ENCODE measurements around the gene AQR. TPM values are rescaled to one million over a fixed set of nuclear protein-coding genes. Genes with fewer than 3 reads are reported as not detected.

Gene AQR
- total and polyA plus RNA-seq, 2 of the 13 experiments (the other 11 are each of a cell fraction or from before 2014, with no cell fraction given): 18.7 to 31.3 TPM

DNA sequence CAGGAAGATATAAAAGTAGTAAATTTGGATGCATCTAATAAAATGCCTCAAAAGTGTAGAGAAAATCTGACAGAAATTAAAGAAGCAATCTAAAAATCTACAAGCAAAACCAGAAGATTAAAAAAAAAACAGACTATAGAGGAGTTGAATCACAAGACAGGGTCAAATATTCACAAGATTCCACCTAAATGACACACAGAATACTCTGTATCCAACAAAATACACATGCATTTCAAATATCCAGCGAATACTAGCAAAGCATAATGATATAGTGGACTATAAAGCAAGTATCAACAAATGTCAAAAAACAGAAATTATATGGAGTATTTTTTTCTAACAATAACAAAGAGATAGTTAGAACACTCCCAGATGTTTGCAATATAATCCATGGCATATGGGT lies 153.7 kb downstream of the AQR start (continued):
- TF ChIP-seq, protein P1, sequence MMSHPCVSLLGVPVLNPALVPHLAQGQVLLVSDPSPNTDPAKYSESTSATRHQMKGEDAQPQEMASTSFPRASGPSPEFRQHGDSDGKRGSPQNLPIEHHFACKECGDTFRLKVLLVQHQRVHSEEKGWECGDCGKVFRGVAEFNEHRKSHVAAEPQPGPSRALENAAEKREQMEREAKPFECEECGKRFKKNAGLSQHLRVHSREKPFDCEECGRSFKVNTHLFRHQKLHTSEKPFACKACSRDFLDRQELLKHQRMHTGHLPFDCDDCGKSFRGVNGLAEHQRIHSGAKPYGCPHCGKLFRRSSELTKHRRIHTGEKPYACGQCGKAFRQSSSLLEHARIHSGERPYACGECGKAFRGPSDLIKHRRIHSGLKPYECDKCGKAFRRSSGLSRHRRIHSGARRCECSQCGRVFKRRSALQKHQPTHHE (CRISPR knock-in tag; IDR thresholded peaks at IDR 0.05; ENCODE audit: borderline replicate concordance): no peak
- no peak for TF ChIP-seq FOXC1 (CRISPR knock-in tag; IDR thresholded peaks at IDR 0.05; ENCODE audit: borderline replicate concordance)

DNA sequence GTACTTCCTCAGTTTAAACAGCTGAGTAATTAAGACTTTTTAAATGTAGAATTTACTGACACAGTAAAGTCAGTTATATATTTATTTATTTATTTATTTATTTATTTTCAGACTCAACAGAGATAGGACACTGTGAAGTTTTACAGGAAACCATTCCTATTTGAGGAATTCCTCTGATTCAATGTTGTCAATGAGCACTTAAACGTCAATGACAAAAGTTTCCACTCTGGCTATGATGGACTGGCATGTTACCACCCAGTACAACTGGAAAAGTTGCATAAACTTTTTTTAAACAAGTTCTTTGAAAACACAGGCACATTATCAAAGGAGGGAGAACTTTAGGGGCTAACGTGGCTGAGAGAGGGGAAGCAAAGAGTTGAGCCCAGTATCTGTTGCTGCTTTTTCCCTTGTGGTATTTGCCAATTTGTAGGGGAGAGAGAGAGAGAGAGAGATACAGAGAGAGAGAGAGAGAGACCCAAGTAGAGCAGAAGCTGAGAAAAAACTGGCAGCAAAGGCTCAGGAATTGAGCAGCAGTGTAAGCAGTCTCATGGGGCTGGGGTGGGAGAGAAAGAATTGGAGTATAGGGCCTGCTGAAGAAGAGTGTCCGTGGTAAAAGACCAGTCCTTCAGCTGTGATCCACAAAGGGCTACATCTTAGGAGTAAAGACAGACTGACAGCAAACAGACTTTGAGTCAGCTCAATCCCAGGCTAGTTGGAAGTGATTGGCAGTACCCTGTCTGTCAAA lies 155.9 kb downstream of the AQR start:
- BruUV-seq (replicated peaks): no TSS peak
- Histone ChIP-seq H3K27me3 (ENCODE audit: control insufficient read depth in 1 of 2, insufficient read depth in 2 of 2, low read length in 2 of 2) (no peaks in the 10 kb centered on the region), H3K36me3 (replicated peaks in 1 of 2; ENCODE audit: control insufficient read depth in 1 of 2, insufficient read depth in 2 of 2, low read length in 2 of 2) (no peaks in the 10 kb centered on the region), H3K9ac (ENCODE audit: insufficient read depth, low read depth, low read length) (no peak overlapping the region), H3K4me2 (ENCODE audit: low read depth, low read length) (no peak overlapping the region), H3K9me3 (ENCODE audit: low read length) (no peaks in the 10 kb centered on the region), H4K20me1 (ENCODE audit: insufficient read depth, low read length) (no peaks in the 10 kb centered on the region), H3K27ac (ENCODE audit: extremely low read length, insufficient read depth, low read length) (no peak overlapping the region), H3K79me2 (ENCODE audit: insufficient read depth, low read length) (no peaks in the 10 kb centered on the region), H3K4me3 (replicated peaks in 1 of 3; ENCODE audit: insufficient read depth in 1 of 3, low read depth in 2 of 3, low read length in 3 of 3) (no peak overlapping the region), H3K4me1 (ENCODE audit: insufficient read depth, low read length) (no peaks in the 10 kb centered on the region), H2AFZ (ENCODE audit: low read length) (no peak overlapping the region)
- ChIA-PET CTCF (ENCODE audit: low intra/inter-chr PET ratio, low total read pairs) (no interaction called here), POLR2A (no interaction called here)
- in situ Hi-C loops (cut with HindIII; ENCODE audit: extremely low pct_ligation_motif_present, low pct_unique_long_range_greater_than_20kb) (no loop called here), intact Hi-C loops (cut with micrococcal nuclease; ENCODE audit: unreplicated experiment) (no loop called here)
- TF ChIP-seq, protein P2, sequence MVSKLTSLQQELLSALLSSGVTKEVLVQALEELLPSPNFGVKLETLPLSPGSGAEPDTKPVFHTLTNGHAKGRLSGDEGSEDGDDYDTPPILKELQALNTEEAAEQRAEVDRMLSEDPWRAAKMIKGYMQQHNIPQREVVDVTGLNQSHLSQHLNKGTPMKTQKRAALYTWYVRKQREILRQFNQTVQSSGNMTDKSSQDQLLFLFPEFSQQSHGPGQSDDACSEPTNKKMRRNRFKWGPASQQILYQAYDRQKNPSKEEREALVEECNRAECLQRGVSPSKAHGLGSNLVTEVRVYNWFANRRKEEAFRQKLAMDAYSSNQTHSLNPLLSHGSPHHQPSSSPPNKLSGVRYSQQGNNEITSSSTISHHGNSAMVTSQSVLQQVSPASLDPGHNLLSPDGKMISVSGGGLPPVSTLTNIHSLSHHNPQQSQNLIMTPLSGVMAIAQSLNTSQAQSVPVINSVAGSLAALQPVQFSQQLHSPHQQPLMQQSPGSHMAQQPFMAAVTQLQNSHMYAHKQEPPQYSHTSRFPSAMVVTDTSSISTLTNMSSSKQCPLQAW (CRISPR knock-in tag; IDR thresholded peaks at IDR 0.05): no peak
- TF ChIP-seq HIVEP1 (CRISPR knock-in tag; IDR thresholded peaks at IDR 0.05) (no peak), ZNF790 (CRISPR knock-in tag; IDR thresholded peaks at IDR 0.05; ENCODE audit: borderline replicate concordance) (no peak), ZNF550 (CRISPR knock-in tag; IDR thresholded peaks at IDR 0.05; ENCODE audit: borderline replicate concordance) (no peak), ZNF225 (CRISPR knock-in tag; IDR thresholded peaks at IDR 0.05) (no peak), RBM22 (optimal IDR thresholded peaks at IDR 0.05; ENCODE audit: low read length) (no peak), SPEN (CRISPR knock-in tag; IDR thresholded peaks at IDR 0.05; ENCODE audit: low read depth) (no peak), ZNF251 (CRISPR knock-in tag; IDR thresholded peaks at IDR 0.05) (no peak), ZMYM4 (CRISPR knock-in tag; IDR thresholded peaks at IDR 0.05) (no peak), ZNF282 (IDR thresholded peaks at IDR 0.05; ENCODE audit: partially characterized antibody) (no peak), ZNF260 (CRISPR knock-in tag; IDR thresholded peaks at IDR 0.05; ENCODE audit: borderline replicate concordance, low read depth) (no peak), MATR3 (CRISPR knock-in tag; IDR thresholded peaks at IDR 0.05) (no peak)
- TF ChIP-seq, protein P3, sequence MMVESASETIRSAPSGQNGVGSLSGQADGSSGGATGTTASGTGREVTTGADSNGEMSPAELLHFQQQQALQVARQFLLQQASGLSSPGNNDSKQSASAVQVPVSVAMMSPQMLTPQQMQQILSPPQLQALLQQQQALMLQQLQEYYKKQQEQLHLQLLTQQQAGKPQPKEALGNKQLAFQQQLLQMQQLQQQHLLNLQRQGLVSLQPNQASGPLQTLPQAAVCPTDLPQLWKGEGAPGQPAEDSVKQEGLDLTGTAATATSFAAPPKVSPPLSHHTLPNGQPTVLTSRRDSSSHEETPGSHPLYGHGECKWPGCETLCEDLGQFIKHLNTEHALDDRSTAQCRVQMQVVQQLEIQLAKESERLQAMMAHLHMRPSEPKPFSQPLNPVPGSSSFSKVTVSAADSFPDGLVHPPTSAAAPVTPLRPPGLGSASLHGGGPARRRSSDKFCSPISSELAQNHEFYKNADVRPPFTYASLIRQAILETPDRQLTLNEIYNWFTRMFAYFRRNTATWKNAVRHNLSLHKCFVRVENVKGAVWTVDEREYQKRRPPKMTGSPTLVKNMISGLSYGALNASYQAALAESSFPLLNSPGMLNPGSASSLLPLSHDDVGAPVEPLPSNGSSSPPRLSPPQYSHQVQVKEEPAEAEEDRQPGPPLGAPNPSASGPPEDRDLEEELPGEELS (CRISPR knock-in tag; IDR thresholded peaks at IDR 0.05): no peak
- TF ChIP-seq, protein P4, sequence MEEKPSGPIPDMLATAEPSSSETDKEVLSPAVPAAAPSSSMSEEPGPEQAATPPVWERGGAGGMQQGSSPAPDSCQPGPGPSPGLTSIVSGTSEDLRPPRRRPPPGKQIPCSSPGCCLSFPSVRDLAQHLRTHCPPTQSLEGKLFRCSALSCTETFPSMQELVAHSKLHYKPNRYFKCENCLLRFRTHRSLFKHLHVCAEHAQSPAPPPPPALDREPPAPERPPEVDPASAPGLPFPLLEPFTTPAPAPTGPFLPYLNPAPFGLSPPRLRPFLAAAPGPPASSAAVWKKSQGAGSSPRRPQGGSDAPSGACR (CRISPR knock-in tag; IDR thresholded peaks at IDR 0.05): no peak
- 0% methylated on average over 3 of the region's 3 CpGs for WGBS (ENCODE audit: low lambda C conversion rate)
- no peak for DNase-seq (ENCODE audit: low spot score)
- ATAC-seq: no peak
- FAIRE-seq: no peak
